GM19240 (cell line): ENCODE results near the gene PERM1.
"Not testable (repeated sequence)": the region's sequence is repeated elsewhere in the genome, so short reads cannot be mapped to it uniquely, and the experiment has no call there.

Experiments used
- DNase-seq: peaks from one replicate; pipeline ENCODE4 v3.0.0; 2011; ENCODE audit warnings: low spot score; ENCODE audit not compliant: insufficient read length

PERM1 gene

DNA sequence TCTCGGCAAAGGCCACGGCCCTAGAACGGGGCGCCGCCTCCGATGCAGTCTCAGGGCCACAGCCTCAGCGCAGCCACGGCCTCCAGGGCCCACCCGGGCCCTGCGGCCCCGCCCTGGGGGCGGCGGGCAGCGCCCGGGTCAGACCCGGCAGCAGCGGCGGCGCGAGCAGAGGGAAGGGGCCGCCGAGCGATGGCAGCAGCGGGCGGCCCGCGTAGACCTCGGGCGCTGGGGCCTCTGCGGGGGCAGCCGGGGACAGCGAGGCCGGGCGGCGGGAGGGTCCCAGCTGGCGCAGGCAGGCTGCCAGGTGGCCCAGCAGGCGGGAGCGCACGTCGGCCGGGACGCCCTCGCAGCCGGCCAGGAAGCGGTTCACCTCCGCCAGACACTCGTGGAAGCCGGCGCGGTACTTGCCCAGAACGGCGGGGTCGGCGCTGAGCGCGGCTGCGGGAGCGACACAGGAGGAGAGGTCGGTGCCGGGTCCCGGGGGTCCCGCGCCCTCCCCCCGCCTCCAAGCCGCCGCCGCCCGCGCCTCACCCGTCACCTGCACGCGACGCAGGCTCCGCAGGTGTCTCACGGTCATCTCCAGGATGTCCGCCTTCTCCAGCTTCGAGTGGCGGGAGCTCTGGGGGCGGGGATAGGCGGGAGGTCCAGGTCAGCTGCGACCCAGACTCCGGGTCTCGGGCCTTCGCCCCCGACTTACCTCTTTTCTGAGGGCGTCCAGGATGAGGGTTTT lies 17.3 kb upstream of the PERM1 start:
- no peak for DNase-seq

DNA sequence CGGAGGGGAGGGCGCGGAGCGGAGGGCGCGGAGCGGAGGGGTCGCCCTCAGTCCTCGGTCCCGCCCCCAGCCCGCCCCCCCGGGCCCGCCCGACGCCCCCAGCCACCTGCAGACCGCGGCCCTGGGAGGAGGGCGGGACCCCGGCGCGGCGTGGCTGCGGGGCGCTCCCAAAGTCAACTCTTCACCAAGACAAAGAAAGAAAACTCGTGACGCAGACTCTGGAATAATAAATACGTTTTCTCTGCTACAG lies 16.8 kb upstream of the PERM1 start:
- DNase-seq: no peak

DNA sequence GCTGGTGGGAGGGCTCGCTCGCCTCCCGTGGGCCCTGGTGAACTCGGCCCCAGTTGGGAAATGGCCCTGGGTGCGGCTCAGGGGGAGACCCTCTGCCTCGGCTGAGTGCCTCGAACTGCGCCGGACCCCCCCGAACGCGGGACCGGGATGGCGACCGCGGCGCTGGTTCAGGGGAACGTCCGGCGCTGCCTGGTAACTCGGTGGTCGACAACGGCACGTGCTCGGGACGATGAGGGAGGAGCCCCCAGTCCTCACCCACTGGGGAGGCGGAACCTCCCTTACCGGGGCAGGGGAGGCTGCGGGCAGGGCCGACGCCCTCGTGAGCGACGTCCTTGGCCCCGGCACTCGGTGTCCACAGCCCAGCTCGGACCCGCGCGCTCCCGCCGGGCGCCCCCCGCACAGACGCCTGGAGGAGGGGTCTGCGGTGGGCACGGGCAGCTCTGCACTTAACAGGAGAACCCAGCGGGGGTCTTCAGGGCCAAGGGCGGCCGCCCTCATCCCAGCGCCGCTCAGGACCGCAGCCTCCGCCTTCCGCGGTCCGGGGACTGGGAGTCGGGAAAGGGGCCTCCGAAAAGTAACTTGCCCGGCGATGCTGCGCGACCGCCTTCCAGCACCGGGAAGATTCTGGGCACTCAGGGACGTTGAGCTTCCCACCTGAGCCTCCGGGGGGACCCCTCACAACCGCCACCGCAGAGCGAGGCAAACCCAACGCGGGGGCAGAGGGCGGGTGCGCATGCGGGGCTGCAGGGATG lies 16.3 kb upstream of the PERM1 start:
- no peak for DNase-seq

DNA sequence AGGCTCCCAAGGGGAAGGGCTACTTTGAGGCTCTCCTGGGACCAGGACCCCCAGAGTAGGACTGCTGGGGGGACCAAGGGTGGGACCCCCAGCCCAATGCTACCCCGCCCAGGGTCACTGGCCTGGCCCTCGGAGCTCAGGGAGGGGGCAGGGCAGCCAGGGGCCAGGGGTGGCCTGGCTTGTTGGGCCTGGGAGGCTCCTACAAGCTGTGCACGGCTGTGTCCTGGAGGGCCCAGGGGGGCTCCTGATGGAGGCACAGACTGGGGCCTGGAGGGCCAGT lies 15.8 kb upstream of the PERM1 start:
- DNase-seq: no peak

DNA sequence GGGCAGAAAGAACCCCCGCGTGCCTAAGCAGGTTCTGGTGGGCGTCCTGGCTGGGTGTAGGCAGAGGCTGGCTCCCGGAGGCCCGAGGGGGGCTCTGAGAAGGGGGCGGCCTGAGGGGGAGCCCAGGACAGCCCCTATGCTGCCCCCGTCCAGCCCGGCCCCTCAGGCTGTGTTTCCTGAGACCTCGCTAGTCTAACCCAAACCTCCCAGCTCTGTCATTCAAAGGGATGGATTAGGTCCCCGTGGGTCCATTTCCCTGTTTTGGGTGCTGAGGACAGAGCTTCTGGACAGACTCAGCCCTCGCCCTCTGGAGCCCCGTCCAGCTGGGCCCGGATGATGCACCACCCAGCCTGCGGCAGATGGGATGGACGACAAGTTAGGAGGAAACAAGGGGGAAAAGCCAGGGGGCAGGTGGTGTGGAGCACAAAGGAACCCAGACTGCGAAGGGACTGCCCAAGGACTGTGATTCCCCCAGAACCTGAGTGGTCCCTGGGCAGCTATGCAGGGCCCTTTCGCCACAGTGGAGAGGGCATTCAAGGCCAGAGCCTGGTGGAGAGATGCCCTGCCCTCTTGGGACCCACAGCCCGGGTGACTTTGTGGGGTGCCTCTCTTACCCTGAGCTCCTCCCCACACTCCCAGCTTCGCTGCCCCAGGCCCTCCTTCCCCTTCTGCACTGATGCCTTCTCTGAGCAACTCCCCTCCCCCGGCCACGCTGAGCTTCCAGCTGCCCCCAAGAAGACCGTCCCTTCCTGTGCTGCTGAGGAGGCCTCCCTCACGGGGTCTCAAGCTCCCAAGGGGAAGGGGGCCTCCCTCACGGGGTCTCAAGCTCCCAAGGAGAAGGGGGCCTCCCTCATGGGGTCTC lies 15.2 kb upstream of the PERM1 start:
- no peak for DNase-seq

DNA sequence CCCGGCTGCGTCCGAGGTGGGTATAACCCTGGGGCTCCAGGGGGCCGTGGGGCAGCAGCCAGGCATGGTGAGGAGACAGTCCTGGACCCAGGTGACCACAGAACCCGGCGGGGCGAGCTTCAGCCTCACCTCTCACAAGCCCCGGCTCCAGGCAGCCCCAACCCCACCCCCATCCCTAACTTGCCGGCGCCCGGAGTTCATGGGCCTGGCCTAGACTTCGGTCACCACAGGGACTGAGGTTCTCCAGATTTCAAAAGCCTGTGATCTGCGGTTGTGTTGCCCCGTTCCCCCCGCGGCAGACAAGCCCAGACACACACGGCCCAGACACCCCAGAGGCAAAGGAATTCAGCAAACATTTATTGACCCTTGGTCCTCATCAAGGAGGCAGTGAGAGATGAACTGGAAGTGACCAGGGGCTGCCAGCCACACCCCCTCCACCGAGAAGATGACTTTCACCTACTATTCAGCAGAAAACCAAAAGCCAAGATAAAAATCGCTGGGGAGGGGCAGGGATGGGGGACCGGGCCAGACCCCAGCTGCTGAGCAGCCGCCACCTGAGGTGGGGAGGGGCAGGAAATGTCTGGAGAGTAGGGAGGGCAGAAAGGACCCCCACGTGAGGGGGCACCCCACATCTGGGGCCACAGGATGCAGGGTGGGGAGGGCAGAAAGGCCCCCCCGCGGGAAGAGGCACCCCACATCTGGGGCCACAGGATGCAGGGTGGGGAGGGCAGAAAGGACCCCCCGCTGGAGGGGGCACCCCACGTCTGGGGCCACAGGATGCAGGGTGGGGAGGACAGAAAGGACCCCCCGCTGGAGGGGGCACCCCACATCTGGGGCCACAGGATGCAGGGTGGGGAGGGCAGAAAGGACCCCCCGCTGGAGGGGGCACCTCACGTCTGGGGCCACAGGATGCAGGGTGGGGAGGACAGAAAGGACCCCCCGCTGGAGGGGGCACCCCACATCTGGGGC lies 14.1 kb upstream of the PERM1 start:
- no peak for DNase-seq

DNA sequence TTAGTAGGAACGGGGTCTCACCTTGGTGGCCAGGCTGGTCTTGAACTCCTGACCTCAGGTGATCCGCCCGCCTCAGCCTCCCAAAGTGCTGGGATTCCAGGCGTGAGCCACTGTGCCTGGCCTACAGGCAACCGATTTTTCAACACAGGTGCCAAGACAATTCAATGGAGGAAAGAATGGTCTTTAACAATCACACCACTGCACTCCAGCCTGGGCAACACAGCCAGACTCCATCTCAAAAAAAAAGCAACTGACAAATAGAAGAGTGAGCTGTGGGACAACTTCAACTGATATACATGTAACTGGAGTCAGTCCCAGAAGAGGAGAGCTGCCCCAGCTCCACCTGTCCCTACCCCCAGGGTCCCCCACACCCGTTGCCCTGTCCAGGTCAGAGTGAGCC lies 12.7 kb upstream of the PERM1 start:
- not testable (repeated sequence) for DNase-seq

DNA sequence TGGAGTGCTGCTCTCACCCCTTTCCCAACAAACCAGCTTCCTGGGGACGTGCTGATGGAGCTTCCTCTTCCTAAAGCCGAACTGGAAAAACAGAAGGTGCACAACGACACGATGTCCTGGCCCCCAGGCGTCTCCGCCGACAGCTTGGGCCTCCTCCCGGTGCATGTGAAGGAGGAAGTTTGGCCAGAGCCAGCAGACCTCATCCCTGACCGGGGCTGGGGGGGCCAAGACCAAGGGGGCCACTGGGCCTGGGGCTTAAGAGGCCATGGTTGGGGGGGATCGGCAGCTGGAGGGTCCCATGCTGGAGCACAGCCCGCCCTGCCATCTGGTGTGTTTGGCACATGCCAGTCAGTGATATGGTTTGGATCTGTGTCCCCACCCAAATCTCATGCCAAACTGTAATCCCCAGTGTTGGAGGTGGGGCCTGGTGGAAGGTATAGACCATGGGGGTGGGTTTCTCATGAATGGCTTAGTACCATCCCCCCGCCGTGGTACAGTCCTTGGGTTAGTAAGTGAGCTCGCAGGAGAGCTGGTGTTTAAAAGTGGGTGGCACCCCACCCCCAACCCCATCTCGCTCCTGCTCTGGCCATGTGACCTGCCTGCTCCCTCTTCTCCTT lies 11.6 kb upstream of the PERM1 start:
- DNase-seq: no peak

DNA sequence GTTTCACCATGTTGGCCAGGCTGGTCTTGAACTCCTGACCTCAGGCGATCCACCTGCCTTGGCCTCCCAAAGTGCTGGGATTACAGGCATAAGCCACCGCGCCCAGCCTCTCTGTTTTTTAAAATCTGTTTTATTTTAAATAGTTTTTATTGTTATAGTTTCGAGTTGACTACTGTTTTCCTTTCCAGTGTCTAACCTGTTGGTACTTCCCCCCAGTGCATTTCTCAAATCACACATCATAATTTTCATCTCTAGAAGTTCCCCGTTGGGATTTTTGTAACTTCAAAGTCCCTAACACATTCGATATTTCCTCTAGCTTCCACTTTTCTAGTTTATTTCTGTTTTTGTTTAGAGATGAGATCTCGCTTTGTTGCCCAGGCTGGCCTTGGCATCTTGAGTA lies 10.5 kb upstream of the PERM1 start:
- DNase-seq: no peak

DNA sequence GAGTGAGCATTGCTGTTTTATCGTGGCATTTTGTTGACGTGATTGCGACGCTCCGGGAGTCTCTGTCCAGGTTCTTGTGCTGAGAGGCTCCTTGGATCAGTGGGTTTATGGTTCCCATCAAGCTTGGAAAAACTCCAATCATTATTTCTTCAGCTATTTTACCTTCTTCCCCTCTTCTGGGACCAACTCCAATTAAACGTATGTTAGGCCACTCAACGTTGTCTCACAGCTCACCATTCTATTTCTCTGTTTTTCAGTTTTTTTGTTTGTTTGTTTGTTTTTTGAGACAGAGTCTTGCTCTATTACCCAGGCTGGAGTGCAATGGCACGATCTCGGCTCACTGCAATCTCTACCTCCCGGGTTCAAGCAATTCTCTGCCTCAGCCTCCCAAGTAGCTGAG lies 10.0 kb upstream of the PERM1 start:
- no peak for DNase-seq

DNA sequence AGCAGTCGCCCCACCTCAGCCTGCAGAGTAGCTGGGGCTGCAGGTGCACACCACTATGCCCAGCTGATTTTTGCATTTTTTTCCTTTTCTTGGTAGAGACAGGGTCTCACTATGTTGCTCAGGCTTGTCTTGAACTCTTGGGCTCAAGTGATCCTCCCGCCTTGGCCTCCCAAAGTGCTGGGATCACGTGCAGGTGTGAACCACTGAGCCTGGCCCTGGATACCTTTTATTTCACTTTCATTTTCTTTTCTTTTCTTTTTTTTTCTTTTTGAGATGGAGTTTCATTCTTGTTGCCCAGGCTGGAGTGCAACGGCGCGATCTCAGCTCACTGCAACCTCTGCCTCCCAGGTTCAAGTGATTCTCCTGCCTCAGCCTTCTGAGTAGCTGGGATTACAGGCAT lies 9.4 kb upstream of the PERM1 start:
- DNase-seq: not testable (repeated sequence)

DNA sequence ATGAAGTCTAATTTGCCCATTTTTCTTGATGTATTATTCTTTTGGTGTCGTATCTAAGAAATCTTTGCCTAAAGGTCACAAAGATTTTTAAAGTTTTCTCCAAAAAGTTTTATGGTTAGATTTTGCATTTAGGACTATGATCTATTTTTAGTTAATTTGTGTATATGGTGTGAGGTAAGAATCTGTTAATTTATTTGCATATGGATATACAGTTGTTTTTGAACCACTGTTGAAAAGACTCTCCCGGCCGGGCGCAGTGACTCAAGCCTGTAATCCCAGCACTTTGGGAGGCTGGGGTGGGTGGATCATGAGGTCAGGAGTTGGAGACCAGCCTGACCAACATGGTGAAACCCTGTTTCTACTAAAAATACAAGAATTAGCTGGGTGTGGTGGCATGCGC lies 6.2 kb upstream of the PERM1 start:
- DNase-seq: not testable (repeated sequence)

DNA sequence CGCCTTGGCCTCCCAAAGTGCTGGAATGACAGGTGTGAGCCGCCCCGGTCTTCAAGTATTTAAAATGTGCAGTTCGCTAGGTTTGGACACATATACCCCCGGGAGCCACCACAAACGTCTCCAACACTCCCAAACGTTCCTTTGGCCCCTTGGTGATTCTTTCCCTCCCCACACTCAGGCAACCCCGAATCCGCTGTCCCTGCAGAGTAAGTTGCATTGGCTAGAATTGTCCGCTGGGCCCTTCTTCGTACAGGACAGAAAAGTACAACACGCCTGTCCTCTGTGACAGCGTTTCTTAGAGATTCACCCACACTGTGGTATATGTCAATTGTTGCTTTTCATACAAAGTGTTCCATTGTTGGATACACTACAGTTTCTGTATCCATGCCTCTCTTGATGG lies 3.2 kb upstream of the PERM1 start:
- no peak for DNase-seq

DNA sequence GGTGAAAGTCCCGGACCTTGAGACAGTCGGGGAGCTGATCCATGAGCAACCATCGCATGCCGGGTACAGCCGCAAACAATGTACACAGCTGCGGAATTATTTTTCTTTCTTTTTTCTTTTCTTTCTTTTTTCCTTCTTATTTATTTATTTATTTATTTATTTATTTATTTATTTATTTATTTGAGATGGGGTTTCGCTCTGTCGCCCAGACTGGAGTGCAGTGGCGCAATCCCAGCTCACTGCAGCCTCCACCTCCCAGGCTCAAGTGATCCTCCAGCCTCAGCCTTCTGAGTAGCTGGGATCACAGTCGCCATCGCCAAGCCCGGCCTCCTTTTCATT lies 2.6 kb upstream of the PERM1 start:
- no peak for DNase-seq

DNA sequence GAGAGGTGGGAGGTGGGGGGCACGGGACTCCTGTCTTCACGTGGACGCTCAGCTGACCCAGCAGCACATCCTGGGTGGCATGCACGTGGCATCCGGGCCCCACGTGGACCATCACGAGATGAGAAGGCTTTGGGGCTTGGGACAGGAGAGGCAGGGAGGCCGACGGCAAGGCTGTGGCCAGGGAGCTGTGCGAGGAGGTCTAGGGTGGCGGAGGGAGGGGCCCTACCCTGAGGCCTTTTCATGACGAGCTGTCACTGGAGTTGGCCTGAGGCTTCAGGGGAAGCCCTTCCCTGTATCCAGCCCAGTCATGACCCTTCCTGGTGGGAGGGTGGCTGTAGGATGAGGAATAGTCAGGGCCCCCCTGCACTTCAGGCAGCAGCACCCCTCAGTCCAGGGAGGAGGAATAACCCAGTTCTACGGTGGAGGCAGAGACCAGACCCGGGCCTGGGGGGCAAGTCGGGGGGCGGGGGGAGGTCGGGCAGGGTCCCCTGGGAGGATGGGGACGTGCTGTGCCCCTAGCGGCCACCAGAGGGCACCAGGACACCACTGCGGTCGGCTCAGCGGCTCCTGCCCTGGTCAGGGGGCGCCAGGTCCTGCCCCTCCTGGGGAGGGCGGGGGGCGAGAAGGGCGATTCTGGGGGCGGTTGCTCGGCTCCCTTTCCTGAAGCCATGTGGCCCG lies 2.0 kb upstream of the PERM1 start:
- peak; percentile 81 for DNase-seq

DNA sequence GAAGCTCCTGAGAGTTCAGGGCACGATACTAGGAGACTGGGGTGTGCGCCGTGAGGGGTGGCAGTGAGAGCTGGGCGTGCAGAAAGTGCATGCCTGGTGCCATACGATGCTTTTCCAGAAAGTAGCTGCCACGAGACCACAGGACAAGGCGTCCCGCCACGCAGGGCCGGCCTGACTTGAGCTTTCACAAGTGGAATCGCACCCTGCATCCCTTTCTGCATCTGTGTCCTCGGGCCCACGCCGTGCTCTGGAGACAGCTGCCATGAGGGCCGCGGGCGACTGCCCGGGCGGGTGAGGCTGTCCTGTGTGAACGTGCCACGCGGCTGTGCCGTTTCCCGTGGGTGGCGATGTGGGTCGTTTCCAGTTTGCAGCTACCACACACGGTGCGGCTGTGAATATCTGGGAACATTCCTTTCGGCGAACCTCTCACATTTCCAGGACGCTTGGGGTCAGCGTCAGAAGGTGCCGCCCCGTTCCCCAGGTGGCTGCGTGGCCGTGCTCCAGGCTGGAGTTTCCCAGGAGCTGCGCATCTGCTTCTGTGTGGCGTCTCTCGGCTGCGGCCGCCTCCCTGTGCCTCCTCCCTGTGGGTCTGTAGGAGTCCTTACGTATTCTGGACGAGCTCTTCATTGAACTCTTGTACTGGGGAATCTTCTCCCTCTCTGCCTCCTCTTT lies 1.0 kb upstream of the PERM1 start:
- no peak for DNase-seq

DNA sequence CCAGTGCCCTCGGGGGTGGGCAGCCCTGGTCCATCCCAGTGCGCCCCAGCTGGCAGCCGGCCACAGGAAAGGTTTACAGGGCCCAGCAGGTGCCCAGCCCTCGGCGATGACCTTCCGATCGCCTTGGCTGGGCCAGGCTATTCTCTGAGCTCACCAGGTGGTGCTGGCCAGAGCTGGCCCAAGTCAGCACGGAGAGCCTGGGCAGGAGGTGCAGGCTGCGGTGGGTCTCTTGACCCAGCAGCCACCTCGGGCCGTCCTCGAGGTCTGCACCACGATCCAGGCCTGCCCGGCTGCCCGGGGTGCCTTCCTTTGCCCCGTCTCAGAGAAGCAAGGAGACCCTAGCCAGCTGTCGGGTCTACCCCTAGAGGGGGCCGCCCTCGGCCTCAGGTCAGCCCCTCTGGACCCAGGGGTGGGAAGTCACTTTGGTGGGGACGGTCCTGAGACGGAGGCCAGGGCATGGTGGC lies 370 bp downstream of the PERM1 start:
- no peak for DNase-seq

DNA sequence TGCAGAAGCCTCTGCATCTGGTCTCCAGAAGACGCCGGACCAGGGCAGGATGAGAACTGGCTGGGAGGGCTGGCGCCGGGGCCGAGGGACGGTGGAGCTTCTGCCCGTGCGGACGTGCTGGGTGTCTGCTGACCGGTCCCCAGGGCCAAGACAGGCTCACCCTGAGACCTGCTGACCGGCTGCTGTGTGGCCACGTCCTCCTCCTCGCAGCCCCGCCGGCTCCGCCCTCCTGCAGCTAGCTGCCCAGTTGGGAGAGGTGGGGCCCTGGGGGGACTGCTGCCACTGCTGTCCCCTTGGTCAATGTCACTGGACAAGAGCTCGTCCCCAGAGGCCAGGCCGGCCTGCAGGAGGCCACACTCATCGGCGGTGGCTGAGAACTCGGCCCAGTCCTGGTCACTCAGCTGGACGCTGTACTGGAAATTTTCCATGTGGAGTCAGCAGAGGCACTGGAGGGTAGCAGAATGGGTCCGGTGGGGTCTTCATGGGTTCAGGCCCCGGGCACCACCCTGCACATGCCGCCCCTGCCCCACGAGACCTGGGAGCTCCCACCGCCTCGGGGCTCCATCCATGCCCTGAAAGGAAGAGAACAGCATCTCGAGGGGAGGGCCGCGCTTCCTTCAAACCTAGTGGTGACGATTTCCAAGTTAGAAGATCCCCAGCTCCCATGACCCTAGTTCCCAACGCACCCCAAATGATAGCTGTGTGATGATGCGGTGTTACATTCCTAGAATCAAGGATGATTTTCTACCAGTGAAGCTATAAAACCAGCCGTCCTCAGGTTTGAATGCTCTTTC lies 1.1 kb downstream of the PERM1 start:
- DNase-seq: no peak

DNA sequence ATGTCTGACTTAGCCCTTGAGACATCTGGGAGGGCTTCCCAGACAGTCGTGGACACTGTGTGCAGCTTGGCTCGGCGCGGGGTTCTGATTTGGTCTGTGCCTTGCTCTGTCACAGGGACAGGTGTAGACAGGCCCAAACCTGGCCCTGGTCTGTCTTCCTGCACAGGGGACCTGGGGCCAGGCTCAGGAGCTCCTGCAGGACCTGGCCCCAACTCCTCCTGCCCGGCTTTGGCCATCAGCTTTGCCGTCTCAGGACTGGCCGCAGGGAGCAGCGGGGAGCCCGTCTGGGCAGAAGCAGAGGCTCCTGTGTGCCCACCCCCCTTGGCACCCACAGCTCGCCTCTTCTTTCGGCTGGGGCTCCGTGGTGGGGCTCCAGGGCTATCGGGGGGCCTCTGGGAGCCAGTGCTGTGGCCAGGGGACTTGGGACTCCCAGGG lies 1.7 kb downstream of the PERM1 start:
- no peak for DNase-seq
